Measurements from ENCODE around the gene CYP46A1. TPM values are rescaled to one million over a fixed set of nuclear protein-coding genes. Genes with fewer than 3 reads are reported as not detected.
A peak's percentile ranks its signal among the peaks of the same experiment; 100 is the strongest.

The CYP46A1 gene
- total and polyA plus RNA-seq, 2 donors (not counting 1 experiment from before 2014, with no cell fraction given), result 0.11 to 0.33 TPM

GRCh38 chr14:99722741-99723140 is 38.6 kb downstream of the CYP46A1 start:
- peaks cover 4% of the 10 kb centered on the region for H3K27me3 ChIP-seq (ENCODE audit: control insufficient read depth, insufficient read depth, low read length)
- no peaks in the 10 kb centered on the region for H4K20me1 ChIP-seq (ENCODE audit: control insufficient read depth, extremely low read depth, insufficient read depth, low read length)
- no peak overlapping the region for H2AFZ ChIP-seq (ENCODE audit: low read length)
- H3K4me1 ChIP-seq (ENCODE audit: control insufficient read depth, extremely low read depth, insufficient read depth, low read length), result no peaks in the 10 kb centered on the region
- H3K9ac ChIP-seq (ENCODE audit: insufficient read depth, low read length), result no peak overlapping the region
- H3K79me2 ChIP-seq (ENCODE audit: control insufficient read depth, insufficient read depth, low read length), result no peaks in the 10 kb centered on the region
- H3K9me3 ChIP-seq (ENCODE audit: control insufficient read depth, insufficient read depth, low read depth, low read length), result no peaks in the 10 kb centered on the region
- no peak overlapping the region for H3K4me2 ChIP-seq (ENCODE audit: extremely low read depth, insufficient read depth, low read length)
- H3K27ac ChIP-seq (ENCODE audit: insufficient read depth, low read length), result no peak overlapping the region
- H3K36me3 ChIP-seq (ENCODE audit: control insufficient read depth, insufficient read depth, low read length), result no peaks in the 10 kb centered on the region
- no peak overlapping the region for H3K4me3 ChIP-seq (replicated peaks in 1 of 4; ENCODE audit: control extremely low read depth in 1 of 4, insufficient read depth in 1 of 4, low read depth in 3 of 4, low read length in 4 of 4)
- TF ChIP-seq, protein P1, sequence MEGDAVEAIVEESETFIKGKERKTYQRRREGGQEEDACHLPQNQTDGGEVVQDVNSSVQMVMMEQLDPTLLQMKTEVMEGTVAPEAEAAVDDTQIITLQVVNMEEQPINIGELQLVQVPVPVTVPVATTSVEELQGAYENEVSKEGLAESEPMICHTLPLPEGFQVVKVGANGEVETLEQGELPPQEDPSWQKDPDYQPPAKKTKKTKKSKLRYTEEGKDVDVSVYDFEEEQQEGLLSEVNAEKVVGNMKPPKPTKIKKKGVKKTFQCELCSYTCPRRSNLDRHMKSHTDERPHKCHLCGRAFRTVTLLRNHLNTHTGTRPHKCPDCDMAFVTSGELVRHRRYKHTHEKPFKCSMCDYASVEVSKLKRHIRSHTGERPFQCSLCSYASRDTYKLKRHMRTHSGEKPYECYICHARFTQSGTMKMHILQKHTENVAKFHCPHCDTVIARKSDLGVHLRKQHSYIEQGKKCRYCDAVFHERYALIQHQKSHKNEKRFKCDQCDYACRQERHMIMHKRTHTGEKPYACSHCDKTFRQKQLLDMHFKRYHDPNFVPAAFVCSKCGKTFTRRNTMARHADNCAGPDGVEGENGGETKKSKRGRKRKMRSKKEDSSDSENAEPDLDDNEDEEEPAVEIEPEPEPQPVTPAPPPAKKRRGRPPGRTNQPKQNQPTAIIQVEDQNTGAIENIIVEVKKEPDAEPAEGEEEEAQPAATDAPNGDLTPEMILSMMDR (conservative IDR thresholded peaks at IDR 0.05 in 1 of 2, IDR thresholded peaks at IDR 0.05 in 1 of 2; ENCODE audit: low read depth in 1 of 2, low read length in 2 of 2), result no peak
- TF ChIP-seq EZH2 (IDR thresholded peaks at IDR 0.05; ENCODE audit: low read length, missing control alignments), result no peak
- DNase-seq (ENCODE audit: low read depth in 2 of 2), result no peak

GRCh38 chr14:99724196-99724891 is 40.2 kb downstream of the CYP46A1 start:
- H4K20me1 ChIP-seq (ENCODE audit: control insufficient read depth, extremely low read depth, insufficient read depth, low read length), result no peaks in the 10 kb centered on the region
- H3K4me3 ChIP-seq (replicated peaks in 1 of 4; ENCODE audit: control extremely low read depth in 1 of 4, insufficient read depth in 1 of 4, low read depth in 3 of 4, low read length in 4 of 4), result no peak overlapping the region
- TF ChIP-seq, protein P1 (conservative IDR thresholded peaks at IDR 0.05 in 1 of 2, IDR thresholded peaks at IDR 0.05 in 1 of 2; ENCODE audit: low read depth in 1 of 2, low read length in 2 of 2), result no peak
- TF ChIP-seq EZH2 (IDR thresholded peaks at IDR 0.05; ENCODE audit: low read length, missing control alignments), result no peak
- H3K4me2 ChIP-seq (ENCODE audit: extremely low read depth, insufficient read depth, low read length), result no peak overlapping the region
- H3K4me1 ChIP-seq (ENCODE audit: control insufficient read depth, extremely low read depth, insufficient read depth, low read length), result no peaks in the 10 kb centered on the region
- no peak overlapping the region for H3K9ac ChIP-seq (ENCODE audit: insufficient read depth, low read length)
- peak in 1 of 2 donors; percentile 31 for DNase-seq (ENCODE audit: low read depth in 2 of 2)
- H3K27me3 ChIP-seq (ENCODE audit: control insufficient read depth, insufficient read depth, low read length), result peaks cover 4% of the 10 kb centered on the region
- H2AFZ ChIP-seq (ENCODE audit: low read length), result no peak overlapping the region
- no peaks in the 10 kb centered on the region for H3K36me3 ChIP-seq (ENCODE audit: control insufficient read depth, insufficient read depth, low read length)
- no peaks in the 10 kb centered on the region for H3K9me3 ChIP-seq (ENCODE audit: control insufficient read depth, insufficient read depth, low read depth, low read length)
- H3K27ac ChIP-seq (ENCODE audit: insufficient read depth, low read length), result no peak overlapping the region
- no peaks in the 10 kb centered on the region for H3K79me2 ChIP-seq (ENCODE audit: control insufficient read depth, insufficient read depth, low read length)

DNA sequence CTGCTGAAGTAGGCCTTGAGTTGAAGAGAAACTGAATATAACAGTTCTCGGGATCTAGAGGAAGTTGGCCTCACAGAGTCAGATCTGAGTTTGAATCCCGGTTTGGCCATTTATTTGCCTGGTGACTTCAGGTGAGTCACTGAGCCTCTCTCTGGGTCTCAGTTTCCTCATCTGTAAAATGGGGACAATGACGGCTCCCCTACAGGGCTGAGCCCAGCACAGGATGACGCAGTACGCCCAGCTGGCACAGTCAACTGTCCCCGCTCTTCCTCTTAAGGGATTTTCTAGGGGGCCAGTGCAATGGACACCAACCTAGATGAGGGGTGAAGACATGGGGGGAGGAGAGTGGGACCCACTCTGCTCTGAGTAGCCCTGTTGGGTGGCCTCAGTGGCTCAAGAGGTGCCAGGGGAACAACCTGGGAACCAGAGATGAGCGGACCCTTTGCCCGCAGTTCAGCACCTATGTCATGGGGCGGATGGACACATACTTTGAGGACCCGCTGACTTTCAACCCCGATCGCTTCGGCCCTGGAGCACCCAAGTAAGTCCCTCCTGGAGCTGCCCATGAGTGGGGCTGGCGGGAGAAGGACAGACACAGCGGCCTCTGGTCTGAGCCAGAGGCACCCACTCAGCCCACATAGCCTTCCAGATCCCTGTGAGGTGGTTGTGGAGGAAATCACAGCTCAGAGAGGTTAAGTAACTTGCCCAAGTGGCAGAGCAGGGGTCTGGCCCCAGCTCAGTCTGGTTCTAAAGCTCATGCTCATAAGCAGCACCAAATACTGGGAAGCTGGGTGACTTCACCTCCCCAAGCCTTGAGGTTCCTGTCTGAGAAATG is 41.1 kb downstream of the CYP46A1 start:
- H3K36me3 ChIP-seq (ENCODE audit: control insufficient read depth, insufficient read depth, low read length), result no peaks in the 10 kb centered on the region

More for the DNA sequence above, 41.1 kb downstream of the CYP46A1 start:
- no peak overlapping the region for H3K4me3 ChIP-seq (replicated peaks in 1 of 4; ENCODE audit: control extremely low read depth in 1 of 4, insufficient read depth in 1 of 4, low read depth in 3 of 4, low read length in 4 of 4)
- H3K79me2 ChIP-seq (ENCODE audit: control insufficient read depth, insufficient read depth, low read length), result no peaks in the 10 kb centered on the region
- H3K27me3 ChIP-seq (ENCODE audit: control insufficient read depth, insufficient read depth, low read length), result peaks cover 4% of the 10 kb centered on the region
- no peaks in the 10 kb centered on the region for H3K9me3 ChIP-seq (ENCODE audit: control insufficient read depth, insufficient read depth, low read depth, low read length)
- H3K4me1 ChIP-seq (ENCODE audit: control insufficient read depth, extremely low read depth, insufficient read depth, low read length), result peaks cover under 1% of the 10 kb centered on the region
- H4K20me1 ChIP-seq (ENCODE audit: control insufficient read depth, extremely low read depth, insufficient read depth, low read length), result no peaks in the 10 kb centered on the region
- no peak overlapping the region for H3K27ac ChIP-seq (ENCODE audit: insufficient read depth, low read length)
- no peak overlapping the region for H3K9ac ChIP-seq (ENCODE audit: insufficient read depth, low read length)
- DNase-seq (ENCODE audit: low read depth in 2 of 2), result no peak
- H3K4me2 ChIP-seq (ENCODE audit: extremely low read depth, insufficient read depth, low read length), result no peak overlapping the region
- H2AFZ ChIP-seq (ENCODE audit: low read length), result no peak overlapping the region
- no peak for TF ChIP-seq EZH2 (IDR thresholded peaks at IDR 0.05; ENCODE audit: low read length, missing control alignments)
- TF ChIP-seq, protein P1 (conservative IDR thresholded peaks at IDR 0.05 in 1 of 2, IDR thresholded peaks at IDR 0.05 in 1 of 2; ENCODE audit: low read depth in 1 of 2, low read length in 2 of 2), result no peak
